GM13976 (cell line): ENCODE measurements around the gene CDK5.

Experiments
- DNase-seq: peaks from one replicate; pipeline ENCODE4 v3.0.0; 2012; ENCODE audit warnings: low spot score
- in situ Hi-C: fragments of 300-500 bp; cut with MboI; formaldehyde crosslinking; loops from one replicate; pipeline ENCODE4 v1.12.0; 2022; ENCODE audit warnings: low sequenced_read_pairs, mixed read lengths, inconsistent platforms; ENCODE audit not compliant: unreplicated experiment
- TF ChIP-seq, protein P1 (sequence below): IDR thresholded peaks from 2 replicates; pipeline ENCODE4 v1.5.1; 2012; ENCODE audit warnings: borderline replicate concordance, mild to moderate bottlenecking; ENCODE audit not compliant: insufficient read depth; ENCODE audit errors: extremely low read depth, missing control alignments, control extremely low read depth

The CDK5 gene

GRCh38 chr7:151078233-151079040 lies 20.7 kb upstream of the CDK5 start:
- in situ Hi-C loops = no loop called here

DNA sequence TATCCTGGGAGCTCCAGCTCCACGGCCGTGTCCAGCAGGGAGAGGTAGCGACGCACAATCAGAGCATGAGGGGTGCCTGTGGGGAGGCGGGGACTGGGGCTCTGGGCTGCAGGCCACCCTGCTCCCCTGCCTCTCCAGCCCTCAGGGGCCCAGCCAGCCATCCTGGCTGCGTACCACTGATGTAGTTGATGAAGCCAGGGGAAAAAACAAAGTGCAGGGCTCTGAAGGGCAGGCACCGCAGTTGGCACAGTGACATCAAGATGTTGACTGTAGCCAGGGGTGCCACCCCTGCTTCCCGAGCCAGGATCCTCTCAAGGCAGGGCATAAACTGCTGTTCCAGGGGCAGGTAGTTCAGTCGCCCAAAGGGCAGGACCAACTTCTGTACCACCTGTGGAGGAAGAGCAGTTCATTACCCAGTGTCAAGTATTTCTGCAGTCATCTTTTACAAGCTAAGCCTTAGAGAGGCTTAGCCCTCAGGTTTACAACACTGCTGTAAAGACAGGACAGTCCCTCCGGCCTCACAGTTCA lies 20.1 kb upstream of the CDK5 start:
- DNase-seq = no peak
- in situ Hi-C loops = no loop called here
- TF ChIP-seq, protein P1, sequence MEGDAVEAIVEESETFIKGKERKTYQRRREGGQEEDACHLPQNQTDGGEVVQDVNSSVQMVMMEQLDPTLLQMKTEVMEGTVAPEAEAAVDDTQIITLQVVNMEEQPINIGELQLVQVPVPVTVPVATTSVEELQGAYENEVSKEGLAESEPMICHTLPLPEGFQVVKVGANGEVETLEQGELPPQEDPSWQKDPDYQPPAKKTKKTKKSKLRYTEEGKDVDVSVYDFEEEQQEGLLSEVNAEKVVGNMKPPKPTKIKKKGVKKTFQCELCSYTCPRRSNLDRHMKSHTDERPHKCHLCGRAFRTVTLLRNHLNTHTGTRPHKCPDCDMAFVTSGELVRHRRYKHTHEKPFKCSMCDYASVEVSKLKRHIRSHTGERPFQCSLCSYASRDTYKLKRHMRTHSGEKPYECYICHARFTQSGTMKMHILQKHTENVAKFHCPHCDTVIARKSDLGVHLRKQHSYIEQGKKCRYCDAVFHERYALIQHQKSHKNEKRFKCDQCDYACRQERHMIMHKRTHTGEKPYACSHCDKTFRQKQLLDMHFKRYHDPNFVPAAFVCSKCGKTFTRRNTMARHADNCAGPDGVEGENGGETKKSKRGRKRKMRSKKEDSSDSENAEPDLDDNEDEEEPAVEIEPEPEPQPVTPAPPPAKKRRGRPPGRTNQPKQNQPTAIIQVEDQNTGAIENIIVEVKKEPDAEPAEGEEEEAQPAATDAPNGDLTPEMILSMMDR = no peak

More at GRCh38 chr7:151078233-151079040, 20.7 kb upstream of the CDK5 start:
- TF ChIP-seq, protein P1 = no peak
- DNase-seq = no peak

DNA sequence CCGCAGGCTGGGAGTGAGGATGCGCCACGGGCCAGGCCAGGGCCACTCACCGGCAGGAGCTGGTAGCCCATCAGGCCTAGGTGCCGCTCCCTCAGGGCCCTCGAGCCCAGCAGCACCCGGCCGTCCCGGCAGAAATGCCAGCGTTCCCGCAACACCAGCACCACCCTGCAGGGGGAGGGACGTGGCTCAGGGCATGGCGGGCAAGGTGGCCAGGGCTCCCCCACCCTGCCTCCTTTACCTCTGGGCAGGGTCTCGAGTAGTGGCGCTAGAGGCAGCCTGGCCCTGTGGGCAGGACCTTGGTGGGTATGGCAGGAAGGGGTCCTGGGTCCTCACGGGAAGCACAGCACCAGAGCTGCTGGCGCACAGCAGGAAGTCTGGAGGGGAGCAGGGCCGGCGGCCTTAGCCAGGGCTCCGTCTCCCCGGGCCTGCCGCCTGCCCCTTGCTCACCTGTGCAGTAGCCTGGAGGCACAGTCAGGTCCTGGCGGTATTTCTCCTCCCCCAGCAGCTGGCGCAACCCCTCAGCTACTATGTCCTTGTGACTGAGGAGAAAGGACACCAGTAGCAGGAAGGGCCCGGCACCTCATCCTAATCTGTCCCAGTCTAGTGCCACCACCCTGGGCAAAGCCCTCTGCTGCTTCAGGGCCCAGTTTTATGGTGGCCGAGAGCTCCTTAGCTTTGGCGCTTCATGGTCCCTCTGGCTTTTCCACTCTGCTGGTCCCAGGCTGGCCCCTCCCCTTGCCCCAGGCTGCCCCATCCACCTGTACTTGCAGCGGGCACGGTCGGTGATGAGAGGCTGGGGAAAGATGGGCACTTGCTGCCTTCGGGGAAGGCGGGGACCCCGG lies 19.4 kb upstream of the CDK5 start:
- TF ChIP-seq, protein P1 = no peak
- no peak for DNase-seq
- in situ Hi-C loops = no loop called here

- TF ChIP-seq, protein P1 = no peak
- in situ Hi-C loops = no loop called here
- DNase-seq = no peak
Observed at GRCh38 chr7:151075978-151076426, 18.3 kb upstream of the CDK5 start.

- in situ Hi-C loops = no loop called here
- TF ChIP-seq, protein P1 = no peak
- DNase-seq = no peak
Observed at GRCh38 chr7:151075662-151075971, 17.9 kb upstream of the CDK5 start.

- no peak for DNase-seq
- in situ Hi-C loops = no loop called here
- TF ChIP-seq, protein P1 = no peak
Observed at GRCh38 chr7:151074817-151075661, 17.3 kb upstream of the CDK5 start.
